Hepatic stellate cell (primary cell): ENCODE measurements around the gene HSPB6.
A peak's percentile ranks its signal among the peaks of the same experiment; 100 is the strongest.

Experiments
- DNase-seq: peaks from one replicate; pipeline ENCODE4 v3.0.0; 2011; ENCODE audit warnings: low spot score

Gene HSPB6

GRCh38 chr19:35716801-35717664 is 39.8 kb downstream of the HSPB6 start:
- peak; percentile 99 for DNase-seq

- DNase-seq = peak; percentile 82
Observed at GRCh38 chr19:35715981-35716800, 40.6 kb downstream of the HSPB6 start.

DNA sequence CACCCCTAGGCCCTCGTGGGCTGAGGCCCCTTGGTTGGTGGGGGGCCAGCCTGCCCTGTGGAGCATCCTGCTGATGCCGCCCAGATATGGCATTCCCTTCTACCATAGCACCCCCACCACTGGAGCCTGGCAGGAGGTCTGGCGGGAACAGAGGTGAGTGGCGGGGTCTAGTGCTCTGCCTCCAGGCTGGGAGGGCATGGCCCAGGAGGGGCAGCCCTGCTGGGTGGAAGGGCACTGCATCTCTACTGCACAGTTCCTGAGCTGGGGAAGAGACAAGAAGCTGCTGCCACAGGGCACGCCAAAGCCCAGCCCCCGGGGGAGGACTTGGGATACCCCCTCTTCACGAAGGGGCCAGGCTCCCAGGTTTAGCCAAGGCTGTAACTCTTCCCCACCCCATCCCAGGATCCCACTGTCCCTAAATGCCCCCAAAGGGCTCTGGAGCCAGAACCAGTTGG is 41.4 kb downstream of the HSPB6 start:
- DNase-seq = no peak

- DNase-seq = no peak
Observed at GRCh38 chr19:35714601-35715354, 42.1 kb downstream of the HSPB6 start.

- DNase-seq = no peak
Observed at GRCh38 chr19:35713904-35714495, 42.8 kb downstream of the HSPB6 start.

DNA sequence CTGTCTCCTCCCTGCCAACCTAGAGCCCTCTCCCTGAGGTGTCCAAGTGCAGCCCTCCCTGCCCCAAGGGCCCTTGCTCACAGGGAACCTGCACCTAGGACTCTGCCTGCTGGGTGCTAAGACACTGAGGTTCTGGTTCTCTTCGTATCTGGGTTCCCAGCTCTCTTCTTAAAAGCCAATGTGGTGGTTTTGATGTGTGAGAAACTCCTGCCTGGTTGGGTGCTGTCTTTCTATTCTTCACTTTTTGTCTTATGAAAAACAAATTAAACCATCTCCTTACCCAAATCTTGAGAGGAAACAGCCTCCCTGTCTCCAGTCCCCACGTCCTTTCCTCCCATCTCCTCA is 43.4 kb downstream of the HSPB6 start:
- DNase-seq = no peak

- no peak for DNase-seq
Observed at GRCh38 chr19:35712567-35713505, 44.0 kb downstream of the HSPB6 start.

DNA sequence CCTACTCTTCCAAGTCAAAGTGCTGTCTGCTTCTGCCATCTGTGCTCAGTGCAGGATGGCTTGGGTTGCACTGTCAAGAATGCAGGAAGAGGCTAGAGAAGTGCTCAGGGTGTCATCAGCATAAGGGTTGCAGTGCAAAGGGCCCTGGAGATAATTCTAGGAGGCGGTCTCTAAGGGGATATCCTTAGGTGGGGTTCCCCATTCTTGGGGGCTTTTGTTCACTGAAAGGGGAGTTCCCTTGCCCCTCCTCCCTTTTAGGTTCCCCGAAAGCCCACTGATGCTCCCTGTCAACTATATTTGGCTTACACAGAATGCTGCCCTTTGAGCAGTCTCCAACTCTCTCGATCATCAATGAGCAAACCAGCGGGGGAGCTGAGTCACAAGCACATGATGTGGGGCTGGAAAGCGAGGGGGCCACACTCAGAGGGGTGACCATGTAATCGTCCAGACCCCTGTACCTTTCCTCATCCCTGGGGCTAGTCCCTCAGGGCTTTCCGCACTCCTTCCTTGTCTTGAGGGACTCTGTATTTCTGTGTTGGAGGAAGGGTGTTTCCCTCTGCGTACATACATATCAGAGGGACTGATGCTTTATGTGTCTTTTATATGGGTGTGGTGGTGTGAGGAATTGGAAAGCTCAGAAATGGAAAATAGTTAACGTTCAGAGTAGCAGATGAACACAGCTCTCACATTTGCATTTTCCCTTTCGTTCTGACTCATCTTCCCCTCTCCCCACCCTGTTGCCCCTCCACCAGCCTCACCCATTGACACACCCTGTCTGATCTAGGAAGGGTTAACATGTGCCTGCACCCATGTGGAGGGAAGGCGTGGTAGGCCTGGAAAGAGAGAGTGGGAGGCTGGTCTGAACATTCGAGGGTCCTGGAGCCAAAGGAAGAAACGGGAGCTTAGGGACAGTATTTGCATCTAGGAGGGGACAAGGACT is 45.8 kb downstream of the HSPB6 start:
- no peak for DNase-seq

- no peak for DNase-seq
Observed at GRCh38 chr19:35708391-35708790, 48.4 kb downstream of the HSPB6 start.
